T1000 (cell line): ENCODE results near the gene TTI1.

Experiments
- DNase-seq: peaks from one replicate; lab custom pipeline; 2025; ENCODE audit warnings: mixed read lengths; lab: John Stamatoyannopoulos, UW

Gene TTI1

GRCh38 chr20:37987602-37988290 lies 45.5 kb downstream of the TTI1 start:
- no peak for DNase-seq

GRCh38 chr20:37986873-37987601 lies 46.2 kb downstream of the TTI1 start:
- no peak for DNase-seq

GRCh38 chr20:37986044-37986858 lies 47.0 kb downstream of the TTI1 start:
- no peak for DNase-seq

GRCh38 chr20:37984018-37984785 lies 49.1 kb downstream of the TTI1 start:
- DNase-seq, result no peak

- DNase-seq, result no peak
Observed at GRCh38 chr20:37983286-37983685, 50.0 kb downstream of the TTI1 start.

GRCh38 chr20:37981568-37981967 lies 51.7 kb downstream of the TTI1 start:
- DNase-seq, result no peak

GRCh38 chr20:37980876-37981275 lies 52.4 kb downstream of the TTI1 start:
- DNase-seq, result no peak

- no peak for DNase-seq
Observed at GRCh38 chr20:37980383-37980782, 52.9 kb downstream of the TTI1 start.

GRCh38 chr20:37979021-37979985 lies 54.0 kb downstream of the TTI1 start:
- DNase-seq, result no peak

GRCh38 chr20:37977786-37978185 lies 55.5 kb downstream of the TTI1 start:
- no peak for DNase-seq

- DNase-seq, result no peak
Observed at GRCh38 chr20:37977338-37977737, 55.9 kb downstream of the TTI1 start.

- DNase-seq, result no peak
Observed at GRCh38 chr20:37976887-37977286, 56.4 kb downstream of the TTI1 start.

GRCh38 chr20:37973059-37973910 lies 60.0 kb downstream of the TTI1 start:
- DNase-seq, result no peak

GRCh38 chr20:37972256-37973058 lies 60.8 kb downstream of the TTI1 start:
- DNase-seq, result no peak

- DNase-seq, result no peak
Observed at GRCh38 chr20:37971561-37972127, 61.6 kb downstream of the TTI1 start.

GRCh38 chr20:37970856-37971245 lies 62.4 kb downstream of the TTI1 start:
- DNase-seq, result no peak

GRCh38 chr20:37969949-37970855 lies 63.1 kb downstream of the TTI1 start:
- no peak for DNase-seq
